GM21528 (cell line): ENCODE results near the gene CD200.
"Not testable (repeated sequence)": the region's sequence is repeated elsewhere in the genome, so short reads cannot be mapped to it uniquely, and the experiment has no call there.

Experiments
- ATAC-seq: cut with Tn5 transposase; IDR thresholded peaks from one replicate; pipeline ENCODE4 v1.9.1; 2021; ENCODE audit warnings: mild to moderate bottlenecking, moderate library complexity; ENCODE audit not compliant: unreplicated experiment, low FRiP score

The CD200 gene

GRCh38 chr3:112357930-112358780 is 25.2 kb downstream of the CD200 start:
- peak; percentile 53 for ATAC-seq

DNA sequence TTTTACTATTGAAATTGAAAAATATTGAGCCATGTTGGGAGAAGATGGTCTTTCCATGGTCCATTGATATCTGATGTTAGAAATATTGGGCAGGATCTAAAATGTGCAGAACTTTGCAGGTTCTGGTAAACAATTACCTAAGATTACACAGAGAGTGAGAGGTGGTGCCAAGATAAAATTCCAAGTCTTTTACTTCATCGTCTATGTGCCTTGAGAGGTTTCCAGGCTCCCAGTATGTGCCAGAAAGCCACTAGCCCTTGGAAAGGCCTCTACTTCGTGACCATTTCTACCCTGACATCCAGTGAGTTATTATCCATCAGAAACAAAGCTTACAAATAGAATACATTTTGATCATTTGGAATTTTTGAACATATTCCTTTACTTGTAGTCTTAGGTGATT is 27.6 kb downstream of the CD200 start:
- ATAC-seq, result no peak

DNA sequence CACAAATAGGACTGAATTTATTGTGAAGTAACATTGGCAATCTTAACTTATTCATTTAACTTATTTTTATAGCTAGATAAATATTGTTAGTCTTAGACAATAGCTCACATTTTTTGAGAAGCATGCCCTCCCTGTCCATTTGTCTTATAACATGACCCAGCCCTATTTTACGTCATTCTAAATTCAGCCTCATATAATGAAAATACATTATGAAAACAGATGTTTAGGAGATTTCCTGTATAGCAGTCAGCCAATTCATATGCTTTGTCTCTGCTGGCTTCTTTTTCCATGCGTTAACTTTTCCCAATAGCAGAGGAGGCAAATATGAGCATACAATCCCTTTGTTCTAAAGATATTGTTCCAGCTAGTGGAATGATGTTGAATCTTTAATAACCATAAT is 29.3 kb downstream of the CD200 start:
- ATAC-seq, result no peak

DNA sequence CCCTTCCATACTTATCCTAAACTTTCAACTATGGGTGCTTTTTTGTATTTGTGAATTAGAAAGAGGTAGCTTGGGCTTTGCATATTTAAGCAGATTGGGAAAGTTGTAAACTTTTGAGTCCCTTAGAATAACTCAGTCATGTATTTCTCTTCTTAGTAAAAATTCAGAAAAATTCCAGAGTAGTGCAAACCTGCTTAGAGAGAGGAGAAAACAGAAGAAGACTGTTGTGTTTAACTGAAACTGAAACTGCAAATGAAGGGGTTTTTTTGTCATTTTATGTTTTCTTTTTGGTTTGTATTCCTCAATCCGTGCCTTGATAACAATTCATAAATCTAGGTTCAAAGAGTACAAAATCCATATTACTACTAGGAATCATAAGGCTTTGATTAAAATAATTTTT is 31.3 kb downstream of the CD200 start:
- ATAC-seq, result no peak

DNA sequence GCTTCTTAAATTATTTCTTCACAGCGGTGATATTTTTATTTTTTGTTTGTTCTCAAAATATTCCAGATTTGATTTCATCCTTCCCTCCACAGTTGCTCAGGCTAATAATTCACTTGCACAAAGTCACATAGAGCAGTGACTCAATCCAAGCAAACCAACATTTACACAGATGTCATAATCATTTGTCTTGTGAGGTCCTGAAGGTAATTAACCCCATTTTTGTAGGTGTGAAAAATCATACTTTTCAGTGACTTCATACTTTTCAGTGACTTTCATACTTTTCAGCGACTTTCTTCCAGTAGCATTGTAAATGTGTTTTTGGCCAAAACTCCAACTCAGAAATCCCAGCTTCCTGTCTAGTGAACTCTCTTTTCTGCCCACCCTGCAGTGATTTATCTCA is 32.1 kb downstream of the CD200 start:
- ATAC-seq, result no peak

- no peak for ATAC-seq
Observed at GRCh38 chr3:112365636-112366035, 32.7 kb downstream of the CD200 start.

- ATAC-seq, result no peak
Observed at GRCh38 chr3:112366522-112366921, 33.6 kb downstream of the CD200 start.

DNA sequence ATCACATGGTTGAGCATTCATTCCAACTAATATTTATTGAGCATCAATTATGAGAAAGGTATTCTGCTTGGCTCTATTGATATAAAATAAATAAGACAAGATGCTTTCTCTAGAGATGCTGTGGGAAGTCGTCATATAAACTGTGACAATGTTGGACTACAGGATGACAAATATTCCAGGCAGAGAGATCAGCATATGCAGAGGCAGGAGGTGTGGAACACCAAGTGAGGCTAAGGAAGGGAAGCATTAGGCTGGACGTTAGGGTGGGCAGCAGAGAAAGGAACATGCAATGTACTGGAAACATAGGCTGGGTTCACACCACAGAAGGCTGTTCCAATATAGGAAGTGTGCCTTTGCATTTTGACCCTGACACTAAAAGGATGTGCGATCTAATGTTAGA is 38.6 kb downstream of the CD200 start:
- ATAC-seq, result no peak

- ATAC-seq, result no peak
Observed at GRCh38 chr3:112372396-112372795, 39.4 kb downstream of the CD200 start.

GRCh38 chr3:112373476-112373875 is 40.5 kb downstream of the CD200 start:
- ATAC-seq, result no peak

DNA sequence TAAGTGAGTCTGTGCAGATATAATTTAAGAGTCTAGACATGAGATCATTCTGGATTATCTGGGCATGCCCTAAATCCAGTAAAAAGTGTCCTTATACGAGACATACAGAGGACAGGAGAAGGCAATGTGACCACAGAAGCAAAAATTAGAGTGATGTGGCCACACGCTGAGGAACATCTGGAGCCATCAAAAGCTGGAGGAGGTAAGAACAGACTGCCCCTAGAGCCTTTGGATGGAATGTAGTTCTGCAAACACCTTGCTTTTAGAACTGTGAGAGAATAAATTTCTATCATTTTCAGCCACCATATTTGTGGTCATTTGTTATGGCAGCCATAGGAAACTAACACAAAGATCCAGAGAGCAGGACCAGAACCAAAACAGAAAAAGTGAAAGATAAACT is 41.0 kb downstream of the CD200 start:
- ATAC-seq, result no peak

DNA sequence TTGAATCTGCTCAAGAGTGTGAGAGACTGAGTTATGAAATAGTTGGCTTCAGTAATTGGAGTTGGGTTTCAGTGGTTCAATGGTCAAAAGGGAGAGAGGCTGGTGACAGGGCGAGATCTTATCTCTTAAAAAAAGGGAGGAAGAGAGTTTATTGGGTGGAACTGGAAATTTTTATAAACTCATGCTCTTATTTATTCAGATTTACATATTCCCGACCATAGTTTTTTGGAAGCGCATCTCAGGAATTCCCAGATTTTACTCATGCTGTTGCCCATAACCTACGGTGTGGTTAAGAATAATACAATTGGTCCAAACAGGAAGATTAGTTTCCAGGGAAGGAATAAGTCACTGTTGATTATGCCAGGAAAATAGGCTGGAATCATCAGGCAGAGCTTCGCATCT is 41.4 kb downstream of the CD200 start:
- no peak for ATAC-seq

DNA sequence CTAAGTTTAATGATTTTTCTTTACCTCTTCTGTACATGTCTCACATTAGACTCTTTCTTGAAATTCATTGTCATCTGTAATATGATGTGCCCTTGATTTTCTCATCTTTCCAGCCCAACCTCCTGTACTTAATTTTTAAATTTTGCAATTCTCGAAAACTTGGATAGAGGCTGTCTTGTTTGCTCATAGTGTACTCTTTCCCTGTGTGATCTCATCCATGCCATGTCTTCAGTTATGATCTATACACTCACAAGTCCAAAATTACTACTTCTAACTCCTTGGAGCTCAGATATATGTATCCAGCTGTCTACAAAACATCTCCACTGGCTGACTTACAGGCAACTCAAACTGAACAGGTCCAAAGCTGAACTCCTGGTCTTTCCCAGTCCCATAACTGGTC is 42.2 kb downstream of the CD200 start:
- no peak for ATAC-seq

DNA sequence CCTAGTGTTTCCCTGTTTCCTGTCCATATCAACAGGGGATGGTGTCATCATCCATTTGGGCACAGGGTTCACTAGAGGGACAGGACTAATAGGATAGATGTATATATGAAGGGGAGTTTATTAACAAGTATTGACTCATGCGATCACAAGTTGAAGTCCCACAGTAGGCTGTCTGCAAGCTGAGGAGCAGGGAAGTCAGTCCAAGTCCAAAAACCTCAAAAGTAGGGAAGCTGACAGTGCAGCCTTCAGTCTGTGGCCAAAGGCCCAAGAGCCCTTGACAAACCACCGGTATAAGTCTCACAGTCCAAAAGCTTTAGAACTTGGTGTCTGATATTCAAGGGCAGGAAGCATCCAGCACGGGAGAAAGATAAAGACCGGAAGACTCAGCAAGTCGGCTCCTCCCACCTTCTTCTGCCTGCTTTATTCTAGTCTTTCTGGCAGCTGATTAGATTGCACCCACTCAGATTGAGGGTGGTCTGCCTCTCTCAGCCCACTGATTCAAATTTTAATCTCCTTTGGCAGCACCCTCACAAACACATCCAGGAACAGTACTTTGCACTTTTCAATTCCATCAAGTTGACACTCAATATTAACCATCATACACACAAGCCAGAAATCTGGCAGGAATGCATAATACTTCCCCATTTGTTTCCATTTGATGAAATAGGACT is 43.4 kb downstream of the CD200 start:
- no peak for ATAC-seq

DNA sequence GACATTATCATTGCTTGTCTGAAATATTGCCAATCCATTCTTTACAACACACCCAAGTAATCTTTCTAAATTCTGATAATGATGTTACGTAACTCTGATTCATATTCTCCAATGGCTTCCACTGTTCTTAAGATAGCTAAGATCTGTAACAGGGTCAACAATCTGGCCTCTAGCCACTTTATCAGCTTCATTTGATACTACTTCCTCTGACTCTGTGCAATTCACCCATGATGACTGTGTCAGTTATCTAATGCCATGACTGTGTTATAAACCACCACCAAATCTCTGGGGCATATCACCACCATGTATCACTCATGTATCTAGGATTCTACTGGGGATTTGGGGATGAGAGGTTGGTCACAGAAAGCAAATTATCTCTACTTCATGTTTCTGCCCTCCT is 44.0 kb downstream of the CD200 start:
- ATAC-seq, result no peak

DNA sequence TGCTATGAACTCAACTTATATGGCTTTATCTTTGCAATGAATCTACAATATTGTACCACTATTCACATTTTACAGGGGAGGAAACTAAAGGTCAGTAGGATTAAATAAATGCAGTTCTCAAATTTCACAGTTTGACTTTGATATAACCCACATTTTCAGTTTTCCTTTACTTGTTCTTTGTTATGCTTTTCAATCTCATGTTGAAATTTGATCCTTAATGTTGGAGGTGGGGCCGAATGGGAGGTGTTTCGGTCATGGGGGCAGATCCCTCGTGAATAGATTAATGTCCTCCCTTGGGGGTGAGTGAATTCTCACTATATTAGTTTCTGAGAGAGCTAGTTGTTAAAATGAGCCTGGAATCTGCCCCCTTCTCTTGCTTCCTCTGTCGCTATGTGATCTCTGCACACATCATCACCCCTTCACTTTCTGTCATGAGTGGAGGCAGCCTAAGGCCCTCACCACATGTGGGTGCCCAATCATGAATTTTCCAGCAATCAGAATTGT is 44.7 kb downstream of the CD200 start:
- no peak for ATAC-seq

DNA sequence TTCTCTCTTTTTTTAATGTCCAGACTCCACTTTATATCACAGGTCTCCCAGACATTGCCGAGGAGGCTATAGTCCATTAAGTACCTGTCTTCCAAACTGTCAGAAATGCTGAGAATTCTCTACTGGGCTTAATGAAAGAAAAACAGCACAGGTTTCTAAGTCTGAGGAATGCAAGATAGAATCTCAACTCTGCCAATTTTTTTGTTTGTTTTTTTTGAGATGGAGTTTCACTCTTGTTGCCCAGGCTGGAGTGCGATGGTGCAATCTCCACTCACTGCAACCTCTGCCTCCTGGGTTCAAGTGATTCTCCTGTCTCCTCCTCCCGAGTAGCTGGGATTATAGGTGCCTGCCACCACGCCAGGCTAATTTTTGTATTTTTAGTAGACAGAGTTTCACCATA is 45.4 kb downstream of the CD200 start:
- ATAC-seq, result not testable (repeated sequence)

- no peak for ATAC-seq
Observed at GRCh38 chr3:112379020-112379690, 46.2 kb downstream of the CD200 start.

DNA sequence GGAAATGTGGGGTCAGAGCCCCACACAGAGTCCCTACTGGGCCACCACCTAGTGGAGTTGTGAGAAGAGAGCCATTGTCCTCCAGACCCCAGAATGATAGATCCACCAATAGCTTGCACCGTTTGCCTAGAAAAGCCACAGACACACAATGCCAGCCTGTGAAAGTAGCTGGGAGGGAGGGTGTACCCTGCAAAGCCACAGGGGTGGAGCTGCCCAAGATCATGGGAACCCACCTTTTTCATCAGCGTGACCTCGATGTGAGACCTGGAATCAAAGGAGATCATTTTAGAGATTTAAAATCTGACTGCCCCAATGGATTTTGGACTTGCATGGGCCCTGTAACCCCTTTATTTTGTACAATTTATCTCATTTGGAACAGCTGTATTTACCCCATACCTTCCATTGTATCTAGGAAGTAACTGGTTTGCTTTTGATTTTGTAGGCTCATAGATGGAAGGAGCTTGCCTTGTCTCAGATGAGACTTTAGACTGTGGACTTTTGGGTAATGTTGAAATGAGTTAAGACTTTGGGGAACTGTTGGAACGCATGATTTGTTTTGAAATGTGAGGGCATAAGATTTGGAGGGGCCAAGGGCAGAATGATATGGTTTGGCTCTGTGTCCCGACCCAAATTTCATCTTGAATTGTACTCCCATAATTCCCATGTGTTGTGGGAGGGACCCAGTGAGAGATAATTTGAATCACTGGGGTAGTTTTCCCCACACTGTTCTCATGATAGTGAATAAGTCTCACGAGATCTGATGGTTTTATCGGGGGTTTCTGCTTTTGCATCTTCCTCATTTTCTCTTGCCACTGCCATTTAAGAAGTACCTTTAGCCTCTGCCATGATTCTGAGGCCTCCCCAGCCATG is 49.0 kb downstream of the CD200 start:
- no peak for ATAC-seq

GRCh38 chr3:112382543-112383160 is 49.7 kb downstream of the CD200 start:
- no peak for ATAC-seq
